Hematopoietic multipotent progenitor cell treated with erythropoietin and hydrocortisone succinate and interleukin-3 and kit ligand, for 8 days (in vitro differentiated cells): ENCODE data around the gene SNX10.

Experiments
- DNase-seq: peaks from one replicate; pipeline ENCODE4 v3.0.0-alpha.2; 2015

The SNX10 gene

GRCh38 chr7:26409661-26410547 lies 118.2 kb downstream of the SNX10 start:
- no peak for DNase-seq

- DNase-seq: no peak
Measured at GRCh38 chr7:26413007-26413691, 121.5 kb downstream of the SNX10 start.

- no peak for DNase-seq
Measured at GRCh38 chr7:26416004-26416403, 124.3 kb downstream of the SNX10 start.

GRCh38 chr7:26417911-26418413 lies 126.3 kb downstream of the SNX10 start:
- DNase-seq: peak; percentile 19

- no peak for DNase-seq
Measured at GRCh38 chr7:26419198-26419597, 127.5 kb downstream of the SNX10 start.

- DNase-seq: no peak
Measured at GRCh38 chr7:26420422-26421019, 128.9 kb downstream of the SNX10 start.

GRCh38 chr7:26422761-26423160 lies 131.1 kb downstream of the SNX10 start:
- DNase-seq: no peak

GRCh38 chr7:26423436-26423835 lies 131.8 kb downstream of the SNX10 start:
- no peak for DNase-seq
